ENCODE data around the gene RPGRIP1L. TPM values are rescaled to one million over a fixed set of nuclear protein-coding genes. Genes with fewer than 3 reads are reported as not detected.

RPGRIP1L gene
- total and polyA plus RNA-seq, 9 of the 15 experiments (the other 6 are each of a cell fraction or from before 2014, with no cell fraction given) = 3.2 to 7.7 (median 5.8) TPM

DNA sequence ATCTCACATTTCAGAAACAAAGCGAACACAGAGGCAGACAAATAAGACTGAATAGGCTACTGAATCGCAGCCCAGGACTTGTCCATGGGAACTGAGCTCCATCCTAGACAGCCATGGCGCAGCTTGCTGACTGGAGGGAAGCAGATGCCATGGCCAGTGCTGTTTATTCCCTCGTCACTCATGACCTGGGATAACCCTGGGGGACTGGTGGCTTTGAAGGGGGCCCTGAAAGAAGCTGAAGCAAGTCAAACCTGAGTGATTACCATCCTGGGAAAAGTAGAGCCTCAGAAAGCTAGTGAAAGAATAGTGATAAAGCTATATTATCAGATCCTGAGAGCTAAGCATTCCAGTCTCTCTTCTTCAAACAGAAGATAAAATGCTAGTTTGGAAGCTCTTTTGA lies 94.1 kb downstream of the RPGRIP1L start:
- in situ Hi-C loops (cut with MboI) = no loop called here
- intact Hi-C loops (cut with micrococcal nuclease) = no loop called here
- no peaks in the 10 kb centered on the region for H3K4me1 ChIP-seq (replicated peaks in 1 of 2; ENCODE audit: control insufficient read depth in 2 of 2, insufficient read depth in 2 of 2, low read length in 2 of 2)
- H3K36me3 ChIP-seq (ENCODE audit: control insufficient read depth, insufficient read depth, low read length) = no peaks in the 10 kb centered on the region
- no peak for ATAC-seq
- no peaks in the 10 kb centered on the region for H3K79me2 ChIP-seq (ENCODE audit: control insufficient read depth, insufficient read depth, low read length)
- H2AFZ ChIP-seq (ENCODE audit: low read depth, low read length) = no peak overlapping the region
- H3K4me3 ChIP-seq = no peak overlapping the region
- CTCF ChIA-PET (ENCODE audit: low intra/inter-chr PET ratio) = no interaction called here
- POLR2A ChIA-PET = interaction anchor here (0.6 kb wide), 1 partner anchor 56 kb away, joined by 3 read pairs; no protein-coding TSS in a partner anchor
- BruUV-seq (replicated peaks) = no TSS peak
- no peak overlapping the region for H3K9ac ChIP-seq (ENCODE audit: insufficient read depth in 1 of 2, low read depth in 2 of 2, low read length in 2 of 2)
- FAIRE-seq = no peak
- TF ChIP-seq U2AF2 (optimal IDR thresholded peaks at IDR 0.05; ENCODE audit: low read depth, low read length) = no peak
- TF ChIP-seq, protein P1, sequence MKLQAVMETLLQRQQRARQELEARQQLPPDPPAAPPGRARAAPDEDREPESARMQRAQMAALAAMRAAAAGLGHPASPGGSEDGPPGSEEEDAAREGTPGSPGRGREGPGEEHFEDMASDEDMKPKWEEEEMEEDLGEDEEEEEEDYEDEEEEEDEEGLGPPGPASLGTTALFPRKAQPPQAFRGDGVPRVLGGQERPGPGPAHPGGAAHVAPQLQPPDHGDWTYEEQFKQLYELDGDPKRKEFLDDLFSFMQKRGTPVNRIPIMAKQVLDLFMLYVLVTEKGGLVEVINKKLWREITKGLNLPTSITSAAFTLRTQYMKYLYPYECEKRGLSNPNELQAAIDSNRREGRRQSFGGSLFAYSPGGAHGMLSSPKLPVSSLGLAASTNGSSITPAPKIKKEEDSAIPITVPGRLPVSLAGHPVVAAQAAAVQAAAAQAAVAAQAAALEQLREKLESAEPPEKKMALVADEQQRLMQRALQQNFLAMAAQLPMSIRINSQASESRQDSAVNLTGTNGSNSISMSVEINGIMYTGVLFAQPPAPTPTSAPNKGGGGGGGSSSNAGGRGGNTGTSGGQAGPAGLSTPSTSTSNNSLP (IDR thresholded peaks at IDR 0.05; ENCODE audit: borderline replicate concordance, low read depth, low read length) = no peak
- no peak for TF ChIP-seq RHOXF2B (CRISPR knock-in tag; conservative IDR thresholded peaks at IDR 0.05)
- TF ChIP-seq SAP30 (IDR thresholded peaks at IDR 0.05; ENCODE audit: borderline replicate concordance, insufficient read depth, low read depth, low read length, poor library complexity, severe bottlenecking) = no peak
- no peak for TF ChIP-seq RBM14 (IDR thresholded peaks at IDR 0.05; ENCODE audit: borderline replicate concordance, insufficient read depth, low read depth, low read length)
- no peak for TF ChIP-seq ZNF224 (CRISPR knock-in tag; IDR thresholded peaks at IDR 0.05)
- TF ChIP-seq ARHGAP35 (IDR thresholded peaks at IDR 0.05; ENCODE audit: partially characterized antibody) = no peak
- no peak for TF ChIP-seq ZNF239 (CRISPR knock-in tag; IDR thresholded peaks at IDR 0.05)
- TF ChIP-seq GTF2A2 (tag; IDR thresholded peaks at IDR 0.05) = no peak
- TF ChIP-seq, protein P2, sequence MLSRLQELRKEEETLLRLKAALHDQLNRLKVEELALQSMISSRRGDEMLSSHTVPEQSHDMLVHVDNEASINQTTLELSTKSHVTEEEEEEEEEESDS (CRISPR knock-in tag; IDR thresholded peaks at IDR 0.05) = no peak
- no peak for TF ChIP-seq LARP7 (IDR thresholded peaks at IDR 0.05)
- H3K4me2 ChIP-seq (ENCODE audit: insufficient read depth, low read length) = no peak overlapping the region
- H4K20me1 ChIP-seq (replicated peaks; ENCODE audit: control insufficient read depth, insufficient read depth, low read length) = no peaks in the 10 kb centered on the region
- H3K9me3 ChIP-seq (replicated peaks; ENCODE audit: control insufficient read depth, insufficient read depth, low read depth, low read length) = no peaks in the 10 kb centered on the region
- H3K27me3 ChIP-seq (ENCODE audit: control insufficient read depth in 2 of 2, insufficient read depth in 2 of 2, low read length in 2 of 2) = no peaks in the 10 kb centered on the region; a peak in 1 of 5 replicates
- H3K27ac ChIP-seq (ENCODE audit: extremely low read depth, low read depth, low read length) = no peak overlapping the region
- DNase-seq (ENCODE audit: extremely low read depth in 1 of 4, low spot score in 3 of 4) = no peak
- H3K9me1 ChIP-seq (ENCODE audit: control insufficient read depth, insufficient read depth, low read length) = no peaks in the 10 kb centered on the region
- 5% methylated on average over 4 of the region's 4 CpGs for WGBS (ENCODE audit: insufficient coverage, low coverage, missing lambda C conversion rate)
